ENCODE data around the gene ZNF496.
"Not testable (repeated sequence)": the region's sequence is repeated elsewhere in the genome, so short reads cannot be mapped to it uniquely, and the experiment has no call there.

Gene ZNF496

DNA sequence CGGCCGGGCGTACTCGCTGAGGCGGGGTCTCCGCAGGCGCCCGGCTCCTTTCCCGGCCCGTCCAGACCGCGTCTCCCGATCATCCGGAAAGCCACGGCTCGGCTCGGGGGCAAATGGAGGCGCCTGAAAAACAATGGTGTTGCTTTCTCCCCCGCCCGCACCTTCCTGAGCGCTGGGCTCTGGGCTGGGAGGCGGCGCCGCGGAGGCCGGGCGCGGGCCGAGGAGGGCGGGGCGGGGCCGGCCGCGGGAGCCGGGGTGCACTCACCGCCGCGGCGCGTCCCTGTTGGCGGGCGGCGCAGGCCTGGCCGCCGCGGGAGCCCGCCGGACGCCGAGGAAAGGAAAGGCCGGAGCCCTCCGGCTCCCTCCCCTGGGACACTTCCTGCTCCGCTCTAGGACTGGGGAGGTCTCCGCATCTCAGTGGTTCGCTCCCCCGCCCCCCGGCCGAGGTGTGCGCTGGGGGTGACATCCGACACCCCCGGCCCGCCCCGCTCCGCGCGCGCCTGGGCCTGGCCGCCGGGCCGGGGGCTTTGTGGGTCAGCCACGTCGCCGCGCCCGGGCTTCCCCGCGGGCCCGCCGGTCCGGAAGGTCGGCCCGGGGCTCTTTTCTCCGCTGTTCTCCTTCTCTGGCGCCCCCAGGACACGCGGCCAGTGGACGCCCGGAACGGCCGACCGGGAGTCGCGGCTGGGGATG lies at the start of gene ZNF496:
Gene ZNF496 (minus strand): TSS at position 343 of the 690 bp plus-strand sequence. CDS start 2,289 bp downstream, outside the sequence.
- DNase-seq = peak; percentile 72

DNA sequence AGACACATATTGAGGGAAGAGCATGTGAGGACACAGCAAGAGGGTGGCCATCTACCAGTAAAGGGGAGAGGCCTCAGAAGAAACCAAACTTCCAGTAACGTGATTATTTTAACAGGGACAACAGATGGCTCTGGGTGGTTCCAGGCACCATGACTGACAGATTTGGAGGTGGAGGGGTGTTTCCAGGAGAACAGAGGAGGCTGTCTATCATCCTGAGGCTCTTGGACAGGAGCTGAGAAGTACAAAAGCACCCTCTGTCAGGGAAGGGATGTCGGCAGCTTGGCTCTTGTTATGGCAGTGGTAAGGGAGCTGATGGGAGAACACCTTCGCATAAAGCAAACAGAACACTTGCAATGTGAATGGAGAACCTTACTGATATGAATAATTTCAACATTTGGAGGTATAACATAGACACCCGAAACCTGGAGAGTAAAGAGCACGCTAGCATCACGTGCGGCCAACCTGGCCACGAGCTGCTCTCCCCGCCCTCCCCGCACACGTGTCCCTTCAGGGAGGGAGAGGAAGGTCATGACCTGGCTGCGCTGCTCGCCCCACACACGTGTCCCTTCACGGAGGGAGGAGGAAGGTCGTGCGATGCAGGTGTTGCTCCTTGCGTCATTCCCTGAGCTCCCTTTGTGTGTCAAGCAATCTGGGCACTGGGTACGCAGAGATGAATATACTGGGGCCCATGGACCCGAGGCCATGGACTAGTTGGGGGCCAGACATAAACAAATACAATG lies 46.8 kb upstream of the ZNF496 start:
- DNase-seq = no peak

DNA sequence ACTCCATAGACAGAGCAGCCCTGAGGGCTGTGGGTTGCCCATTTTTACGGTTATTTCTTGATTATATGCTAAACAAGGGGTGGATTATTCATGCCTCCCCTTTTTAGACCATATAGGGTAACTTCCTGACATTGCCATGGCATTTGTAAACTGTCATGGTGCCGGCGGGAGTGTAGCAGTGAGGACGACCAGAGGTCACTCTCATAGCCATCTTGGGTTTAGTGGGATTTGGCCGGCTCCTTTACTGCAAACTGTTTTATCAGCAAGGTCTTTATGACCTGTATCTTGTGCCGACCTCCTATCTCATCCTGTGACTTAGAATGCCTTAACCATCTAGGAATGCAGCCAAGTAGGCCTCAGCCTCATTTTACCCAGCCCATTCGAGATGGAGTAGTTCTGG lies 46.0 kb upstream of the ZNF496 start:
- DNase-seq = not testable (repeated sequence)

DNA sequence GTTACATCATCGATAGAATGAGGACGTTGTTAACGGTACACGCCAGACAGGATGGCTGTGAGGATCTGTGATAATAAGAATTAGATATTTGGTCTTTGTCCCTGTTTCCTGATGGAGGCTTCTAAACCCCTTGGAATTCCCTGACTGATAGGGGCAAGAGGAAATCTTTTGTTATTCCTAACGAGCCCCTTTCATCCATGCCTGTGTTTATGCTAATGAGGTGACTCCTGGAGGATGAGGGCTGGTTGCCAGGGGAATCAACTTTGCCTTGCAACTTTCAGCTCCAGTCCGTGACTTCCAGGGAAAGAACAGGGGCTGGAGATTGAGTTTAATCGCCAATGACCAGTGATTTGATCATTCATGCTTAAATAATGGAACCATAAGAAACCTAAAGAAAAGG lies 45.0 kb upstream of the ZNF496 start:
- no peak for DNase-seq

DNA sequence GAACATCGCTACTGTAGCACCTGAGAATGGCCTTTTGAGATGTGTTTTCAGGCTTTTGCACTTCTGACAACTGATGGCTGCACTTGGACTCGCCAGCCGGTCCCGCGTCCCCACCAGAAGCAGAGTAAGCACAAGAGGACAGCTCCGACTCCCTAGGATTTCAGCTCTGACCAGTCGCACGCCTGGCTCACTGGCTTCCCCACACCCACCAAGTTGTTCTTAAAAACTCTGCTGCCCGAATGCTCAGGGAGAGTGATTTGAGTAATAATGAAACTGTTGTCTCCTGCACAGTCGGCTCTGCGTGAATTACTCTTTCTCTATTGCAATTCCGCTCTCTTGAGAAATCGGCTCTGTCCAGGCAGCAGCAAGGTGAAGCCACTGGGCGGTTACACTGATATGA lies 44.1 kb upstream of the ZNF496 start:
- no peak for DNase-seq

DNA sequence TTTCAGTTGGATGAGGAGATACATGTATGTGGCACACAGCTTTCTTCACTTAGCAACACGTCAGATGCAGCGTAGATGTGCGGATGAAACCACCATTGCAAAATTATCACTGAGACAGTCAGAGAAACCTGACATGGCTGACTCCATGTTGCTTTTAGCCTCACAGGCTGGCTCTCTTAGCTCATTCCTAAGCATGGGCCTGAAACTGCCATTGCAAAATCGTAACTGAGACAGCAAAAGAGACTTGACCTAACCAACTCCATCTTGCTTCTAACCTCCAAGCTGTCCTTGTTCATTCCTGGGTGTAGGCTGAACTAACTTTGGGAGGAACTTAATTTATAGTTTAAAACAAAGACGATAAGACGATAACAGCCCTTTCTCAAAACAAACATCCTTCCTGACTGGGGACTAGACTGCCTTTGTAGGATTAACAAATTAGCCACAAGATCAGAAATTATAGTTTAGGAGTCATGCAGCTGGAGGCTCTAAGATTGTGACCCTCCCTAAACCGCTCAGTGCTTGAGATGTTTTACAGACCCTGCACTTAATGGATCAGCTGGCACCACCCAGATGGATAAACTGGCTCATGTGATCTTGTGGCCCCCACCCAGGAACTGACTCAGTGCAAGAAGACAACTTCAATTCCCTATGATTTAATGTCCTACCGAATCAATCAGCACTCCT lies 43.1 kb upstream of the ZNF496 start:
- not testable (repeated sequence) for DNase-seq

DNA sequence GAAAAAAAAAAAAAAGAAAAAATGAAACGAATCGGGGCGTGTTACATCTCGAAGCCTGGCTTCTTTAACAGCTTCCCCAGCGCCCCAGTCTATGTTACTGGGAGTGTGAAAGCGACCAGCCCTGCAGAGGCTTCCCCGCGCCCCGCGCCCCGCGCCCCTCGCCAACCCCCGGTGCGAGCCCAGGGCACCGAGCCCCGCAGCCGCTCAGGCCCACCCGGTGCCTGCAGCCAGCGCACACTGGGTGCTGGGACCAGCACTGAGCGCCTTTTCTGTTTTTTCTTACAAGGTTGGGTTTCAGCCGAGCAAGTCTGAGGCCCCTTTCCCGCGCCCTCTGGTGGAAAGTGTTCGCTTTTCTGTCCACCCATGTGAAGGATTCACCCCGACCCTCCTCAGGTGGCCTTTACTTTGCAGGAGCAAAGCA lies 42.1 kb upstream of the ZNF496 start:
- peak; percentile 65 for DNase-seq

DNA sequence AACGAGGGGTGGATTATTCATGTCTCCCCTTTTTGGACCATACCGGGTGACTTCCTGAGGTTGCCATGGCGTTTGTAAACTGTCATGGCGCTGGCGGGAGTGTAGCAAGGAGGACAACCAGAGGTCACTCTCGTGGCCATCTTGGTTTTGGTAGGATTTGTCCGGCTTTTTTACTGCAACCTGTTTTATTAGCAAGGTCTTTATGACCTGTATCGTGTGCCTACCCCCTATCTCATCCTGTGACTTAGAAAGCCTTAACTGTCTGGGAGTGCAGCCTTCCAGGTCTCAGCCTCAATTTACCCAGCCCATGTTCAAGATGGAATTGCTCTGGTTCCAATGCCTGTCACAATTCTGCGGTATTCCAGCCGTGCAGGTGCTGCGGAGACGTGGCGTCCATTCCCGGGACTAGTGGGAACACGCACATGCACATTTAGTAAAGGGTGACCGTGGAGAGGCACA lies 40.2 kb upstream of the ZNF496 start:
- no peak for DNase-seq

DNA sequence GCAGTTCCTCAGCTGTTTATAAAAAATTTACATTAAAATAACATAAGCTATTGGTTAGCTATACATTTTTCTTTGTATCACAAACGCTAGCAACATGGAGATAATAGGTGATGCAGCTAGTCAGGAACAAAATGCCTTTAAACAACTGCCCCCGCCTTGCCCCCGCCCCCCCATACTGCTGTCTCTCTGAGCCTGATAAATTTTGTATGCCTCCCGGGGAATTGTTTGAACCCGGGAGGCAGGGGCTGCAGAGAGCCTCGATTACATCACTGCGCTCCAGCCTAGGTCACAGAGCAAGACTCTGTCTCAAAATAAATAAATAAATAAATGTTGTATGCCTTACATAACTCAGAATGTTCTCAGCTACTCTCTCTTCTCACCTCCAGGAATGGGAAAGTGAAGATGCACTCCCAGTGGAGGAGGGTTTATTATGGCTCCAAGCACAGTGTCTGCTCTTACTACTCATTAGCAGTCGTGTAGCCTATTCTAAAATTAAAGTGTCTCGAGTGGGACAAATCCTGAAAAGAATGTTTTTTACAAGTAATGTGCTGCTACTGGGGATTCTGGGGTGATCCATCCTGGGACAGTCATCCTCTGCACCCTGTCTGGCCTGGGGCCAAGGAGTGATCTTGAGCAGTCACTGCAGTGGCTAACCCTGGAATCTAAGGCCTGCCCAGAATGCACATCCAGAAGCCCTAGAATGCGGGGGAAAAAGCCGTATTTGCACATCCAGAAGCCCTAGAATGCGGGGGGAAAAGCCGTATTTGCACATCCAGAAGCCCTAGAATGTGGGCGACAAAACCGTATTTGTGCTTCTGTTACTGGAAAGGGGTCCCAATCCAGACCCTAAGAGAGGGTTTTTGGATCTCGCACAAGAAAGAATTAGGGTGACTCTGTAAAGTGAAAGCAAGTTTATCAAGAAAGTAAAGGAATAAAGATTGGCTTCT lies 39.4 kb upstream of the ZNF496 start:
- no peak for DNase-seq

DNA sequence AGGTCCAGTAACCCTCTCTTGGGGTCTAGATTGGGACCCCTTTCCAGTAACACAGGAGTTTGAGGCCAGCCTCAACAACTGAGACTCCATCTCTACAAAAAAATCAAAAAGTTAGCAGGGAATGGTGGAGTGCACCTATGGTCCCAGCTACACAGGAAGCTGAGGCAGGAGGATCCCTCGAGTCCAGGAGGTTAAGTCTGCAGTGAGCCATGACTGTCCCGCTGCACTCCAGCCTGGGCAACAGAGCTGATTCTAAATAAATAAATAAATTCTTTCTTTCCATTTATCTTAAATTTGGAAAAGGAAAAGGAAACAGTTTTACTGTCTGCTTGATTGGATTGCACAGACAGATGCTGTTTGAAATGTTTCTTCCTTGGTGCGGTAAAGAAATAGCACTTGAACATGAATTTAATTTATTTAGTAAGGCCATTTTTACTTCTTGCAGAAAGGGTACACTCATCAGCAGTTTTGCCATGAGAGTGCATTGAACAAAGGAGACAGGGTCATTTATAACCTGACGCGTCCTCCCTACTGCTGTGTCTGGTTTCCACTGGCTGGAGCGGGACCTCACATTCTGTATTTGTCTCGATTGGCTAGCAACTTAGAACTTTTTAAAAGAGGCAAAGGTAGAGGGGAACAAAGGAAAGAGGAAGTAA lies 37.0 kb upstream of the ZNF496 start:
- no peak for DNase-seq

DNA sequence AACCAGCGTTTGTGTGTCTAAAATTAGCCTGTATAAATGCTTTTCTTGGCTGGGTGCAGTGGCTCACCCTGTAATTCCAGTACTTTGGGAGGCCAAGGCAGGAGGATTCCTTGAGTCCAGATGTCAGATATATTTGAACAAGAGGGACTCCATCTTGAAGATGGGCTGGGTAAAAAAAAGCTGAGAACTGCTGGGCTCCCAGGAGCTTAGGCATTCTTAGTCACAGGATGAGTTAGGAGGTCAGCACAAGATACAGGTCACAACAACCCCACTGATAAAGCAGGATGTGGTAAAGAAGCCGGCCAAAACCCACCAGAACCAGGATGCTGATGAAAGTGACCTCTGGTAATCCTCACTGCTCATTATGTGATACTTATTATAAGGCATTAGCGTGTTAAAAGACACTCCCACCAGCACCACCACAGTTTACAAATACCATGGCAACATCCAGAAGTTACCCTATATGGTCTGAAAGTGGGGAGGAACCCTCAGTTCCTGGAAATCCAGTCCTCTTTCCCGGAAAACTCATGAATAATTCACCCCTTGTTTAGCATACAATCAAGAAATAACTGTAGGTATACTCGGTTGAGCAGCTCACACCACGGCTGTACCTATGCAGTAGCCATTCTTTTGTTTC lies 36.2 kb upstream of the ZNF496 start:
- no peak for DNase-seq

DNA sequence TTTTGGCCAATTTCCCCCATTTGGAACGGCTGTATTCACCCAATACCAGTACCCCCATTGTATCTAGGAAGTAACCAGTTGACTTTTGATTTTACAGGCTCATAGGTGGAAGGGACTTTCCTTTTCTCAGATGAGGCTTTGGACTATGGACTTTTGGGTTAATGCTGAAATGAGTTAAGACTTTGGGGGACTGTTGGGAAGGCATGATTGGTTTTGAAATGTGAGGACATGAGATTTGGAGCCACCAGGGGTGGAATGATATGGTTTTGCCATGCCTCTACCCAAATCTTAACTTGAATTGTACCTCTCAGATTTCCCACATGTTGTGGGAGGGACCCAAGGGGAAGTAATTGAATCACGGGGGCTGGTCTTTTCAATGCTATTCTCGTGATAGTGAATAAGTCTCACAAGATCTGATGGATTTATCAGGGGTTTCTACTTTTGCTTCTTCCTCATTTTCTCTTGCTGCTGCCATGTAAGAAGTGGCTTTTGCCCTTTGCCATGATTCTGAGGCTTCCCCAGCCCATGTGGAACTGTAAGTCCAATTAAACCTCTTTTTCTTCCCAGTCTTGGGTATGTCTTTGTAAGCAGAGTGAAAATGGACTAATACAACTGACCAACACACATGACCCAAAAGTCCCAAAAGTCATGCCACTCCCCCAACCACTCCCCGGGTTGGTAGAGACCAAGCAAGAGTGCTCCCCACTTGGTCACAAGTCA lies 35.4 kb upstream of the ZNF496 start:
- DNase-seq = no peak

DNA sequence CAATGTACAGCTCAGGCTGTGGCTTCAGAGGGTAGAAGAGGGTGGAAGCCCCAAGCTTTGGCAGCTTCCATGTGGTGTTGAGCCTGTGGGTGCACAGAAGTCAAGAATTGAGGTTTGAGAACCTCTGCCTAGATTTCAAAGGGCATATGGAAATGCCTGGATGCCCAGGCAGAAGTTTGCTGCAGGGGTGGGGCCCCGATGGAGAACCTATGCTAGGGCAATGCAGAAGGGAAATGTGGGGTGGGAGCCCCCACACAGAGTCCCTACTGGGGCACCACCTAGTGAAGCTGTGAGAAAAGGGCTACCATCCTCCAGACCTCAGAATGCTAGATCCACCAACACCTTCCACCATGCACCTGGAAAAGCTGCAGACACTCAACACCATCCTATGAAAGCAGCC lies 34.7 kb upstream of the ZNF496 start:
- DNase-seq = not testable (repeated sequence)

DNA sequence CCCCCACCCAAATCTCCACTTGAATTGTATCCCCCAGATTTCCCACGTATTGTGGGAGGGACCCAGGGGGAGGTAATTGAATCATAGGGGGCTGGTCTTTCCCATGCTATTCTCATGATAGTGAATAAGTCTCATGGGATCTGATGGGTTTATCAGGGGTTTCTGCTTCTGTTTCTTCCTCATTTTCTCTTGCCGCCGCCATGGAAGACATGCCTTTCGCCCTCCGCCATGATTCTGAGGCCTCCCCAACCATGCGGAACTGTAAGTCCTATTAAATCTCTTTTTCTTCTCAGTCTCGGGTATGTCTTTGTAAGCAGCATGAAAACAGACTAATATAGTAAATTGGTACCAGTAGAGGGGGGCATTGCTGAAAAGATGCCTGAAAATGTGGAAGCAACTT lies 33.4 kb upstream of the ZNF496 start:
- DNase-seq = no peak

DNA sequence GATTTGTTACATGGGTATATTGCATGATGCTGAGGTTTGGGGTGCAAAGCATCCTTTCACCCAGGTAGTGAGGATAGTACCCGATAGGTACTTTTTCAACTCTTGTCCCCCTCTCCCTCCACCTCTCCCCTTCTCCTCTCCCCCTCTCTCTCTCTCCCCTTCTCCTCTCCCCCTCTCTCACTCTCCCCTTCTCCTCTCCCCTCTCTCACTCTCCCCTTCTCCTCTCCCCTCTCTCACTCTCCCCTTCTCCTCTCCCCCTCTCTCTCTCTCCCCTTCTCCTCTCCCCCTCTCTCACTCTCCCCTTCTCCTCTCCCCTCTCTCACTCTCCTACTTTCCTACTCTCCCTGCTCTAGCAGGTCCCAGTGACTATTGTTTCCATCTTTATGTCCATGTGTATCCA lies 31.3 kb upstream of the ZNF496 start:
- not testable (repeated sequence) for DNase-seq

DNA sequence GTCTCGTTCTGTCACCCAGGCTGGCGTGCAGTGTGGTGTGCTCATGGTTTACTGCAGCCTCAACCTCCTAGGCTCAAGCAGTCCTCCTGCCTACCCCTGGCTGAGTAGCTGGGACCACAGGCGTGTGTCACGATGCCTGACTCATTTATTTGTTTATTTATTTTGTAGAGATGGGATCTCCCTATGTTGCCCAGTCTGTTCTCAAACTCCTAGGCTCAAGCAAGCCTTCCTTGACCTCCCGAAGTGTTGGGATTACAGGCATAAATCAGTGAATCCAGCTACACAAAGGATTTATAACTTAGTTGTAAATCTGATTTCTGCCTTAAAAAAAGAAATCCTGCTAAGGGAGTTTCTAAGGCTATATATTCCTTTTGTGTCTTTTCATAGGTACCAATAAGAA lies 30.5 kb upstream of the ZNF496 start:
- no peak for DNase-seq

DNA sequence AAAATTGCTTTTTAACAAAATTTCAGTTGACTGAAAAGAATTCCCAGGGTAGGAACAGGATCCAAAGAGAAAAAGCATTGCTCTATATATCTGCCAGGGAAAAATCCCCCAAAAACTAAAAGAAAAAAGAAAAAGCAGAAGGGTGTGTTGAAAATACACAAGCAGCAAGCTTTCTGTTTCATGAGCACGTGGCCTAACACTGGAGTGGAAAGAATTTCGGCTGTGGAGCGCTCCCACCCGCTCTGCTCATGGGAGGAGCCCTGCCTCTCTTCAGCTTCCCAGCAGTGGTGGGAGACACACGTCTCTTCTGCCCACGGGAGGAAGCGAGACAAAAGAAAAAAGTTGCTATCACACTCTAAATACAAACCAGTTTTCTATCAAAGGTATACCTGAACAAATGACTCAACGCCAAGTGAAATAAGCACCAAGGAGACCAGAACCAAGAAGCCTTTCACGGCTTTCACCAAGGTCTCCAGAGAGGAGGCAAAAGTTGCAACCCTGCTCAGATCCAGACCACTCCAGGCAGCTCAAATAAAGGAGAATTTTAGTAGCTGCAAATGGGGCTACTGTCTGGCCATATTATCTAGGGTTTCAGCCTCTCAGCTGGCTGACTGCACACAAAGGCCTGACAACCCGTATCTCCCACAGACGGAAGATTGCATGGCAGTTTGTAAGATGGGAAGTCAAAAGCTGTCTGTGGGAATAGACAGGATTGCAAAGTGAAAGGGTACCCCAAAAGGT lies 29.5 kb upstream of the ZNF496 start:
- DNase-seq = no peak

DNA sequence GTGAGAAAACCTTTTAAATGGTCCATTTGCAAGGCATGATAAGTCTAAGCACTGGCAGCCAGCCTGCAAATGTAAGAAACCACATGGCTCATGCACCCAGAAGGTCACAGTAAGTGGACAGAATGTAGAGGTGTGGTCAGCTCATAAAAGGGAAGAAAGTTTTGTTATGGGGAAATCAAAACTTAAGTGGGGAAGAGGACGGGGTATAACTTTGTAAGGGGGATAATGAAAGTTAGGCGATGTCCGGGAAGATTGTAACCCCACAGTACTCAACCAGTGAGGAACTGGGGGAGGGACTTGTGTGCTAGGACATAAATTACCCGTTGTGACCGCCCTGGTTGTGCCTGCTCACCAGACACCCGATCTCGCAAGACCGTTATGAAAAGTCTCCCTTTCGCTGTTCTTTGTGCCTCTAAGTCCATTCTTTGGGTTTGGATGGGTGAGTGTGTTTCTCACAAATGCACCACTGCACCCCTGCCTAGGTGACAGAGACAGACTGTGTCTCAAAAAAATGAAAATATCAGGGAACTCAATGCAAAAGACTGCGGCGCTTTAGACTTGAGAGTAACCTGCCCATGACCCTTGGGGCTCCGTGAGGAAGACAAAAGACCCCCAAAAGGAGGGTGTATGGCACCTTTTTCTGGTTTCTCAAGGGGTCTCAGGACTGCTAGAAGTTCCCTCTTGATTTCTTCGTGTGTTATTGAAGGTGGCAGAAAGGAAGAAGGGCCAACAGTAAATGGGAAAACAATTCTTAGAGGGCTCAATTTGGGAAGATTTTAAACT lies 28.6 kb upstream of the ZNF496 start:
- DNase-seq = no peak

DNA sequence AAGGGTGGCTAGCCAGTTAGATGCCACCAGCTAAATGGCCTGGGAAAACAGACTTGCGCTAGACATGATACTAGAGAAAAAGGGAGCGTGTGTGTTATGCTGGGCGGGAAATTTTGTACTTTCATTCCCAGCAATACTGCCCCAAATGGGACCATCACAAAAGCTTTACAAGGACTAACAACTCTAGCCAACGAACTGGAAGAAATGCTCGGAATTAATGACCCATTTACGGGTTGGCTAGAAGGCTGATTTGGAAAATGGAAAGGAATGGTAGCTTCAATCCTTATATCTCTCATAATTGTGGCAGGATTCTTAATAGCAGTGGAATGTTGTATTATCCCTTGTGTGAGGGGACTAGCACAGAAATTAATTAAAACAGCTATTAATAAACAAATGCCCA lies 27.9 kb upstream of the ZNF496 start:
- no peak for DNase-seq

All from activated T-cell treated with anti-CD3 and anti-CD28 coated beads, Interleukin-2, amount 50 U/mL, for 1 hour (primary cell).